HepG2 (cell line): ENCODE results near the gene NAP1L4. TPM values are rescaled to one million over a fixed set of nuclear protein-coding genes. Genes with fewer than 3 reads are reported as not detected.

Experiments
- ATAC-seq: fragments of 200-7000 bp; cut with Tn5 transposase; 3 replicates; pipeline ENCODE4 v1.9.1; 2020; ENCODE audit warnings: mild to moderate bottlenecking, moderate library complexity
- BruUV-seq: library from RNA; stranded (reverse); fragments of 400-500 nt; replicated peaks from 2 replicates; lab custom pipeline; 2021; lab: Mats Ljungman, UMichigan
- CTCF ChIA-PET: fragments of 300-600 bp; formaldehyde crosslinking; extraction: SDS; loops from one replicate; lab custom pipeline; 2021; ENCODE audit warnings: low total read pairs, inconsistent platforms, low intra/inter-chr PET ratio; lab: Yijun Ruan, JAX
- POLR2A ChIA-PET: fragments of 350-600 bp; sonication (Branson Sonifier 250); formaldehyde crosslinking; loops from one replicate; lab custom pipeline; 2020; ENCODE audit warnings: antibody characterized with exemption, inconsistent platforms; lab: Yijun Ruan, JAX
- DNase-seq: peaks from one replicate; pipeline ENCODE4 v3.0.0-alpha.2; 2015; ENCODE audit warnings: low spot score
- FAIRE-seq: peaks from 3 replicates; lab custom pipeline; 2011; peaks lifted over from hg19 to GRCh38; lab: Jason Lieb, UNC
- H2AFZ ChIP-seq: one replicate; pipeline ENCODE4 v1.6.1; 2011; ENCODE audit warnings: low read length, inconsistent platforms
- H3K27ac ChIP-seq: fragments of 300-600 bp; 3 replicates; pipeline ENCODE4 v1.8.0; 2011; ENCODE audit warnings: mixed run types, mild to moderate bottlenecking, mixed read lengths, low read length, inconsistent platforms; ENCODE audit not compliant: insufficient read depth; ENCODE audit errors: extremely low read length
- H3K27me3 ChIP-seq, 2 experiments: fragments of 200-600 bp in 1 of 2; 2 replicates in 1 of 2; 3 replicates in 1 of 2; pipeline versions ENCODE4 v1.6.0 to v1.8.0; 2011; ENCODE audit warnings: low read length in 2 of 2, mild to moderate bottlenecking in 2 of 2, moderate library complexity in 2 of 2, inconsistent platforms in 1 of 2; ENCODE audit not compliant: insufficient read depth in 2 of 2, control insufficient read depth in 1 of 2
- H3K36me3 ChIP-seq, 2 experiments: fragments of 200-600 bp in 1 of 2; replicated peaks in 1 of 2; 2 replicates in 1 of 2; 3 replicates in 1 of 2; pipeline versions ENCODE4 v1.5.1 to v1.8.0; 2011; ENCODE audit warnings: low read length in 2 of 2, inconsistent platforms in 1 of 2; ENCODE audit not compliant: insufficient read depth in 2 of 2, control insufficient read depth in 1 of 2
- H3K4me1 ChIP-seq: 2 replicates; pipeline ENCODE4 v1.5.1; 2012; ENCODE audit warnings: low read length, inconsistent platforms; ENCODE audit not compliant: insufficient read depth
- H3K4me2 ChIP-seq: 2 replicates; pipeline ENCODE4 v1.6.0; 2011; ENCODE audit warnings: low read depth, low read length, inconsistent platforms
- H3K4me3 ChIP-seq, 3 experiments: fragments of 200-600 bp in 1 of 3; sonication (generic), shearing (Covaris generic) in 1 of 3; replicated peaks in 1 of 3; 2 replicates each; pipeline ENCODE4 v1.5.1; 2011 to 2016; ENCODE audit warnings: low read length in 3 of 3, inconsistent platforms in 2 of 3, low read depth in 2 of 3, mild to moderate bottlenecking in 2 of 3, control low read depth in 1 of 3, mixed read lengths in 1 of 3; ENCODE audit not compliant: insufficient read depth in 1 of 3
- H3K79me2 ChIP-seq: one replicate; pipeline ENCODE4 v1.6.1; 2011; ENCODE audit warnings: low read length, inconsistent platforms; ENCODE audit not compliant: insufficient read depth
- H3K9ac ChIP-seq: 2 replicates; pipeline ENCODE4 v1.6.0; 2011; ENCODE audit warnings: mild to moderate bottlenecking, low read depth, low read length, inconsistent platforms; ENCODE audit not compliant: insufficient read depth
- H3K9me3 ChIP-seq: 2 replicates; pipeline ENCODE4 v1.5.1; 2012; ENCODE audit warnings: mild to moderate bottlenecking, low read length
- H4K20me1 ChIP-seq: 2 replicates; pipeline ENCODE4 v1.6.0; 2011; ENCODE audit warnings: inconsistent platforms, mild to moderate bottlenecking, low read length, moderate library complexity; ENCODE audit not compliant: insufficient read depth
- FOSL1 ChIP-seq: sonication (generic); formaldehyde crosslinking; IDR thresholded peaks from 2 replicates; pipeline ENCODE4 v1.9.0; 2021; ENCODE audit warnings: missing genetic modification reagents, borderline replicate concordance
- HDAC1 ChIP-seq: sonication (generic); formaldehyde crosslinking; IDR thresholded peaks from 2 replicates; pipeline ENCODE4 v1.5.1; 2020; ENCODE audit warnings: mild to moderate bottlenecking, missing genetic modification reagents
- IKZF1 ChIP-seq: fragments of 450-650 bp; IDR thresholded peaks from 2 replicates; pipeline ENCODE4 v1.7.1; 2016
- NBN ChIP-seq: fragments of 450-650 bp; conservative IDR thresholded peaks from 2 replicates; pipeline ENCODE4 v1.6.1; 2017
- PITX1 ChIP-seq: sonication (generic); formaldehyde crosslinking; IDR thresholded peaks from 2 replicates; pipeline ENCODE4 v1.5.1; 2020; ENCODE audit warnings: mild to moderate bottlenecking, missing genetic modification reagents
- SNAI1 ChIP-seq: sonication (generic); formaldehyde crosslinking; IDR thresholded peaks from 2 replicates; pipeline ENCODE4 v1.5.0; 2020; ENCODE audit warnings: mild to moderate bottlenecking, missing genetic modification reagents, borderline replicate concordance
- WIZ ChIP-seq: sonication (generic); formaldehyde crosslinking; IDR thresholded peaks from 2 replicates; pipeline ENCODE4 v1.5.1; 2020; ENCODE audit warnings: mild to moderate bottlenecking, missing genetic modification reagents
- YEATS2 ChIP-seq: sonication (generic); formaldehyde crosslinking; IDR thresholded peaks from 2 replicates; pipeline ENCODE4 v1.4.0; 2020; ENCODE audit warnings: missing genetic modification reagents, borderline replicate concordance
- ZNF337 ChIP-seq: sonication (generic); formaldehyde crosslinking; IDR thresholded peaks from 2 replicates; pipeline ENCODE4 v1.5.1; 2020; ENCODE audit warnings: missing genetic modification reagents, low read depth, mild to moderate bottlenecking, borderline replicate concordance
- ZNF446 ChIP-seq: sonication (generic); formaldehyde crosslinking; IDR thresholded peaks from 2 replicates; pipeline ENCODE4 v1.5.0; 2020; ENCODE audit warnings: mild to moderate bottlenecking, missing genetic modification reagents
- ZNF614 ChIP-seq: IDR thresholded peaks from 2 replicates; pipeline ENCODE4 v1.6.1; 2018; ENCODE audit warnings: missing biosample characterization, missing genetic modification reagents, inconsistent platforms, borderline replicate concordance
- ZSCAN21 ChIP-seq: sonication (generic); formaldehyde crosslinking; IDR thresholded peaks from 2 replicates; pipeline ENCODE4 v1.8.0; 2022; ENCODE audit warnings: mild to moderate bottlenecking, missing genetic modification reagents, moderate library complexity, borderline replicate concordance
- WGBS: methylation state at CpG from one replicate; pipeline ENCODE4 v1.1.6; 2017; ENCODE audit warnings: low lambda C conversion rate; 5-methylcytosine and 5-hydroxymethylcytosine counted together
- in situ Hi-C: cut with HindIII; loops from 2 replicates; pipeline ENCODE4 v1.10.0; 2017; ENCODE audit warnings: low pct_unique_long_range_greater_than_20kb; ENCODE audit not compliant: extremely low pct_ligation_motif_present
- intact Hi-C: fragments of 100-400 bp; cut with micrococcal nuclease; formaldehyde crosslinking; loops from one replicate; pipeline ENCODE4 v1.10.0; 2022; ENCODE audit not compliant: unreplicated experiment
- polyA plus RNA-seq, 8 experiments: library from polyadenylated mRNA; depleted of rRNA in 3 of 8; stranded (reverse) in 7 of 8; unstranded in 1 of 8; fragments of >200 nt; fragmentation: Illumina TruSeq in 4 of 8; extraction: Trizol in 4 of 8; gene quantifications; 2 replicates each; pipeline versions ENCODE4 v1.2.1 to v1.2.3, GENCODE V29; 2011 to 2016; ENCODE audit warnings: low read depth in 4 of 8, missing spikeins in 1 of 8, mixed read lengths in 1 of 8; ENCODE audit not compliant: insufficient read depth in 1 of 8
- total RNA-seq, 5 experiments: library from RNA; depleted of rRNA; stranded (reverse); fragments of >200 nt; fragmentation: Illumina TruSeq; extraction: Trizol; gene quantifications; 2 replicates each; pipeline ENCODE4 v1.2.3, GENCODE V29; 2016; ENCODE audit warnings: low read depth in 1 of 5
- TF ChIP-seq, protein P1 (sequence below), 2 experiments: sonication (generic) in 1 of 2; formaldehyde crosslinking in 1 of 2; IDR thresholded peaks; 2 replicates each; pipeline versions ENCODE4 v1.6.1 to v1.9.0; 2014 to 2022; ENCODE audit warnings: antibody characterized with exemption in 1 of 2, borderline replicate concordance in 1 of 2, inconsistent platforms in 1 of 2, low read depth in 1 of 2, missing genetic modification reagents in 1 of 2
- TF ChIP-seq, protein P2 (sequence below): sonication (generic); formaldehyde crosslinking; IDR thresholded peaks from 2 replicates; pipeline ENCODE4 v1.8.0; 2022; ENCODE audit warnings: mild to moderate bottlenecking, missing genetic modification reagents

Gene NAP1L4
- total and polyA plus RNA-seq, 2 of the 13 experiments (the other 11 are each of a cell fraction or from before 2014, with no cell fraction given): 64.0 to 186 TPM

DNA sequence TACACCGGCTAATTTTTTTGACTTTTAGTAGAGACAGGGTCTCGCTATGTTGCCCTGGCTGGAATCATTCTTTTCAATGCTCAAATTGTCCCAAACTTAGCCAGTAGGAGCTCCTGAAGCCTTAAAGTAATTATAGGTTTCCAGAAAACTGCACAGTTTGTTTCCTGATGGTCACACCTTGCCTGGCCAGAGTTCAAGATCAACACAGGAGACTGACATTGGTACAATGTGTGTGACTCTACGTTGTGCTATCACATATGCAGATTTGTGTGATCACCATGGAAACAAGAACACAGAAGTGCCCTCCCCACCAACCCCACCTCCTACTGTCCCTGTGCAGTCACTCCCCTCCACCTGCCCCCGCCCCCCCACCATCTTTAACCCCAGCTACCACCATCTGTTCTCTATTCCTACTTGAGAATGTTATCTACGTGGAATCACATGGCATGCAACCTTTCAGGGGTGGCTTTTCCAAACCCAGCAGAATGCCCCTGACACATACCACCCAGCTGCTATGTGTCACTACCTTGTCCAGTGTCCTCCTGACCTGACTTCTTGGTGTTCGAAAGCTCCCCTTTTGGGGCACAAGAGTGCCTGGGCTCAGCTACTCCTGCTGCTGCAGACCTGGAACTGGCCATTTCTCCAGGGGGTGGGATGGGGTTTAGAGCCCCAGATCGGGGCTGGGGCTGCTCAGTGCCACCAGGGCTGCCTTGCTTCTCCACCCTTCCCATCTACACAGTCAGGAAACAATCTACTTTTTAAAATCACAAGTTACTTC, 6.1 kb upstream of the NAP1L4 start:
- in situ Hi-C loops: no loop called here
- 98% methylated on average over 6 of the region's 7 CpGs for WGBS
- TF ChIP-seq FOSL1 (CRISPR knock-in tag): no peak
- TF ChIP-seq HDAC1 (CRISPR knock-in tag): no peak
- no peak for TF ChIP-seq ZNF446 (CRISPR knock-in tag)
- no peak for TF ChIP-seq ZNF614 (CRISPR knock-in tag)
- TF ChIP-seq ZNF337 (CRISPR knock-in tag): no peak
- no peak for TF ChIP-seq ZSCAN21 (CRISPR knock-in tag)
- TF ChIP-seq YEATS2 (CRISPR knock-in tag): no peak
- TF ChIP-seq IKZF1: no peak
- TF ChIP-seq WIZ (CRISPR knock-in tag): no peak
- TF ChIP-seq, protein P1, sequence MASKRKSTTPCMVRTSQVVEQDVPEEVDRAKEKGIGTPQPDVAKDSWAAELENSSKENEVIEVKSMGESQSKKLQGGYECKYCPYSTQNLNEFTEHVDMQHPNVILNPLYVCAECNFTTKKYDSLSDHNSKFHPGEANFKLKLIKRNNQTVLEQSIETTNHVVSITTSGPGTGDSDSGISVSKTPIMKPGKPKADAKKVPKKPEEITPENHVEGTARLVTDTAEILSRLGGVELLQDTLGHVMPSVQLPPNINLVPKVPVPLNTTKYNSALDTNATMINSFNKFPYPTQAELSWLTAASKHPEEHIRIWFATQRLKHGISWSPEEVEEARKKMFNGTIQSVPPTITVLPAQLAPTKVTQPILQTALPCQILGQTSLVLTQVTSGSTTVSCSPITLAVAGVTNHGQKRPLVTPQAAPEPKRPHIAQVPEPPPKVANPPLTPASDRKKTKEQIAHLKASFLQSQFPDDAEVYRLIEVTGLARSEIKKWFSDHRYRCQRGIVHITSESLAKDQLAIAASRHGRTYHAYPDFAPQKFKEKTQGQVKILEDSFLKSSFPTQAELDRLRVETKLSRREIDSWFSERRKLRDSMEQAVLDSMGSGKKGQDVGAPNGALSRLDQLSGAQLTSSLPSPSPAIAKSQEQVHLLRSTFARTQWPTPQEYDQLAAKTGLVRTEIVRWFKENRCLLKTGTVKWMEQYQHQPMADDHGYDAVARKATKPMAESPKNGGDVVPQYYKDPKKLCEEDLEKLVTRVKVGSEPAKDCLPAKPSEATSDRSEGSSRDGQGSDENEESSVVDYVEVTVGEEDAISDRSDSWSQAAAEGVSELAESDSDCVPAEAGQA (IDR thresholded peaks at IDR 0.05; ENCODE audit: low read depth): no peak
- TF ChIP-seq, protein P1 (CRISPR knock-in tag; IDR thresholded peaks at IDR 0.05; ENCODE audit: borderline replicate concordance): no peak
- TF ChIP-seq, protein P2, sequence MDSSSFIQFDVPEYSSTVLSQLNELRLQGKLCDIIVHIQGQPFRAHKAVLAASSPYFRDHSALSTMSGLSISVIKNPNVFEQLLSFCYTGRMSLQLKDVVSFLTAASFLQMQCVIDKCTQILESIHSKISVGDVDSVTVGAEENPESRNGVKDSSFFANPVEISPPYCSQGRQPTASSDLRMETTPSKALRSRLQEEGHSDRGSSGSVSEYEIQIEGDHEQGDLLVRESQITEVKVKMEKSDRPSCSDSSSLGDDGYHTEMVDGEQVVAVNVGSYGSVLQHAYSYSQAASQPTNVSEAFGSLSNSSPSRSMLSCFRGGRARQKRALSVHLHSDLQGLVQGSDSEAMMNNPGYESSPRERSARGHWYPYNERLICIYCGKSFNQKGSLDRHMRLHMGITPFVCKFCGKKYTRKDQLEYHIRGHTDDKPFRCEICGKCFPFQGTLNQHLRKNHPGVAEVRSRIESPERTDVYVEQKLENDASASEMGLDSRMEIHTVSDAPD: no peak
- TF ChIP-seq SNAI1 (CRISPR knock-in tag): no peak
- no peak for TF ChIP-seq PITX1 (CRISPR knock-in tag)
- no peak for TF ChIP-seq NBN

More for the DNA sequence above, 6.1 kb upstream of the NAP1L4 start:
- Histone ChIP-seq H3K79me2 (no peaks in the 10 kb centered on the region), H3K27me3 (no peaks in the 10 kb centered on the region; a peak in 1 of 5 replicates), H3K36me3 (peaks cover 13 to 31% of the 10 kb centered on the region in 2 experiments; a peak in 4 of 5 replicates), H3K9me3 (no peaks in the 10 kb centered on the region), H2AFZ (no peak overlapping the region), H3K4me3 (no peak overlapping the region), H3K4me1 (no peaks in the 10 kb centered on the region), H3K4me2 (no peak overlapping the region), H3K27ac (no peak overlapping the region), H3K9ac (no peak overlapping the region), H4K20me1 (no peaks in the 10 kb centered on the region)
- POLR2A ChIA-PET: no interaction called here
- ATAC-seq (no peak), DNase-seq (no peak), FAIRE-seq (no peak)
- CTCF ChIA-PET: no interaction called here
- TSS peak; percentile 38 for BruUV-seq
- intact Hi-C loops: no loop called here
